Subcutaneous adipose tissue (tissue), 4 donors: ENCODE measurements around the gene CADPS. TPM values are rescaled to one million over a fixed set of nuclear protein-coding genes. Genes with fewer than 3 reads are reported as not detected.

Source experiments
- small RNA-seq: library from RNA; depleted of rRNA; stranded (forward); fragments of <200 nt; gene quantifications from one replicate; pipeline ENCODE3, GENCODE V24; 2016
- total RNA-seq, 4 donors: library from RNA; depleted of rRNA; stranded (reverse); fragments of >200 nt; gene quantifications; one replicate each; pipeline ENCODE4 v1.1.0, GENCODE V29; 2016
- TF ChIP-seq, protein P1 (sequence below): fragments of 450-650 bp; IDR thresholded peaks from one replicate; pipeline ENCODE4 v1.5.1; 2016; ENCODE audit warnings: low read depth, mild to moderate bottlenecking, control low read depth, antibody characterized with exemption, moderate library complexity

The CADPS gene
- total RNA-seq, 4 donors from 2014 or later, result 1.9 to 25.1 TPM; not detected in 2

DNA sequence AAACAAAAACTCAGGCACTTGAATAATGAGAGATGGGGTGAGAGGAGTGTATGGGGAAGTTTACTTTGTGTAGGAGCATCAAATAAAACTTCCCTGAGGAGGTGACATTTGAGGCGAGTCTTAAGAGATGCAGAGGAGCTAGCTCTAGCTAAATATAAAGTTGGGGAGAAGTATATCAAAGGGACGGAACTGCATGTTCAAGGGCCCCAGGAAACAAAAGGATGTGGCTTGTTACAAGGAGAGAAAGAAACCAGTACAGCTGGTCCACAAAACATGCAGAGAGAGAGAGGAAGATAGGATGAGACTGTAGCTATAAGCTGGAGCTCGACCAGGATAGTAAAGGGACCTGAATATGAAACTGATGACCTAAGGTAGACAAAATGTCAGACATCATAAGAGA, 519.5 kb downstream of the CADPS start:
- TF ChIP-seq, protein P1, sequence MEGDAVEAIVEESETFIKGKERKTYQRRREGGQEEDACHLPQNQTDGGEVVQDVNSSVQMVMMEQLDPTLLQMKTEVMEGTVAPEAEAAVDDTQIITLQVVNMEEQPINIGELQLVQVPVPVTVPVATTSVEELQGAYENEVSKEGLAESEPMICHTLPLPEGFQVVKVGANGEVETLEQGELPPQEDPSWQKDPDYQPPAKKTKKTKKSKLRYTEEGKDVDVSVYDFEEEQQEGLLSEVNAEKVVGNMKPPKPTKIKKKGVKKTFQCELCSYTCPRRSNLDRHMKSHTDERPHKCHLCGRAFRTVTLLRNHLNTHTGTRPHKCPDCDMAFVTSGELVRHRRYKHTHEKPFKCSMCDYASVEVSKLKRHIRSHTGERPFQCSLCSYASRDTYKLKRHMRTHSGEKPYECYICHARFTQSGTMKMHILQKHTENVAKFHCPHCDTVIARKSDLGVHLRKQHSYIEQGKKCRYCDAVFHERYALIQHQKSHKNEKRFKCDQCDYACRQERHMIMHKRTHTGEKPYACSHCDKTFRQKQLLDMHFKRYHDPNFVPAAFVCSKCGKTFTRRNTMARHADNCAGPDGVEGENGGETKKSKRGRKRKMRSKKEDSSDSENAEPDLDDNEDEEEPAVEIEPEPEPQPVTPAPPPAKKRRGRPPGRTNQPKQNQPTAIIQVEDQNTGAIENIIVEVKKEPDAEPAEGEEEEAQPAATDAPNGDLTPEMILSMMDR, result no peak

Small RNA genes lying within 50 kb of the gene (small RNA-seq; reads per million reads assigned to genes)
- not detected for gene RN7SL863P
- not detected for gene RNU6-139P
